ENCODE measurements around the gene RAF1.

DNA sequence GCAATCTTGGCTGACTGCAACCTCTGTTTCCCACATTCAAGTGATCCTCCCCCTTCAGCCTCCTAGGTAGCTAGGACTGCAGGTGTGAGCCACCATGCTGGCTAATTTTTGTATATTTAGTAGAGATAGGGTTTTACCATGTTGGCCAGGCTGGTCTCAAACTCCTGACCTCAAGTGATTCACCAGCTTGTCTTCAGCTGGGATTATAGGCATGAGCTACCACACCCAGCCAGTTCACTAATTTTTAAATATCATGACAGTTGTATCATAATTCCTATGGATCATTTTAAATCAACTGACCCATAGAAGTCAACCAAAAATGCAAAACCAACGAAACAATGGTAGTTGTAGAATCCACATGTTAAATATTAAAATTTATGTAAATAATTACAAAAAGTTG lies 35.1 kb downstream of the RAF1 start:
- TF ChIP-seq, protein P1, sequence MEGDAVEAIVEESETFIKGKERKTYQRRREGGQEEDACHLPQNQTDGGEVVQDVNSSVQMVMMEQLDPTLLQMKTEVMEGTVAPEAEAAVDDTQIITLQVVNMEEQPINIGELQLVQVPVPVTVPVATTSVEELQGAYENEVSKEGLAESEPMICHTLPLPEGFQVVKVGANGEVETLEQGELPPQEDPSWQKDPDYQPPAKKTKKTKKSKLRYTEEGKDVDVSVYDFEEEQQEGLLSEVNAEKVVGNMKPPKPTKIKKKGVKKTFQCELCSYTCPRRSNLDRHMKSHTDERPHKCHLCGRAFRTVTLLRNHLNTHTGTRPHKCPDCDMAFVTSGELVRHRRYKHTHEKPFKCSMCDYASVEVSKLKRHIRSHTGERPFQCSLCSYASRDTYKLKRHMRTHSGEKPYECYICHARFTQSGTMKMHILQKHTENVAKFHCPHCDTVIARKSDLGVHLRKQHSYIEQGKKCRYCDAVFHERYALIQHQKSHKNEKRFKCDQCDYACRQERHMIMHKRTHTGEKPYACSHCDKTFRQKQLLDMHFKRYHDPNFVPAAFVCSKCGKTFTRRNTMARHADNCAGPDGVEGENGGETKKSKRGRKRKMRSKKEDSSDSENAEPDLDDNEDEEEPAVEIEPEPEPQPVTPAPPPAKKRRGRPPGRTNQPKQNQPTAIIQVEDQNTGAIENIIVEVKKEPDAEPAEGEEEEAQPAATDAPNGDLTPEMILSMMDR (conservative IDR thresholded peaks at IDR 0.05; ENCODE audit: low read depth in 2 of 2), result no peak
- TF ChIP-seq EZH2 (IDR thresholded peaks at IDR 0.05; ENCODE audit: low read depth, unreplicated experiment) (no peak), POLR2AphosphoS5 (IDR thresholded peaks at IDR 0.05; ENCODE audit: low read depth) (no peak), ZNF331 (CRISPR knock-in tag; IDR thresholded peaks at IDR 0.05; ENCODE audit: low read depth) (no peak), EZH2phosphoT487 (IDR thresholded peaks at IDR 0.05; ENCODE audit: unreplicated experiment) (no peak), ZNF114 (CRISPR knock-in tag; IDR thresholded peaks at IDR 0.05) (no peak)
- TF ChIP-seq, protein P2, sequence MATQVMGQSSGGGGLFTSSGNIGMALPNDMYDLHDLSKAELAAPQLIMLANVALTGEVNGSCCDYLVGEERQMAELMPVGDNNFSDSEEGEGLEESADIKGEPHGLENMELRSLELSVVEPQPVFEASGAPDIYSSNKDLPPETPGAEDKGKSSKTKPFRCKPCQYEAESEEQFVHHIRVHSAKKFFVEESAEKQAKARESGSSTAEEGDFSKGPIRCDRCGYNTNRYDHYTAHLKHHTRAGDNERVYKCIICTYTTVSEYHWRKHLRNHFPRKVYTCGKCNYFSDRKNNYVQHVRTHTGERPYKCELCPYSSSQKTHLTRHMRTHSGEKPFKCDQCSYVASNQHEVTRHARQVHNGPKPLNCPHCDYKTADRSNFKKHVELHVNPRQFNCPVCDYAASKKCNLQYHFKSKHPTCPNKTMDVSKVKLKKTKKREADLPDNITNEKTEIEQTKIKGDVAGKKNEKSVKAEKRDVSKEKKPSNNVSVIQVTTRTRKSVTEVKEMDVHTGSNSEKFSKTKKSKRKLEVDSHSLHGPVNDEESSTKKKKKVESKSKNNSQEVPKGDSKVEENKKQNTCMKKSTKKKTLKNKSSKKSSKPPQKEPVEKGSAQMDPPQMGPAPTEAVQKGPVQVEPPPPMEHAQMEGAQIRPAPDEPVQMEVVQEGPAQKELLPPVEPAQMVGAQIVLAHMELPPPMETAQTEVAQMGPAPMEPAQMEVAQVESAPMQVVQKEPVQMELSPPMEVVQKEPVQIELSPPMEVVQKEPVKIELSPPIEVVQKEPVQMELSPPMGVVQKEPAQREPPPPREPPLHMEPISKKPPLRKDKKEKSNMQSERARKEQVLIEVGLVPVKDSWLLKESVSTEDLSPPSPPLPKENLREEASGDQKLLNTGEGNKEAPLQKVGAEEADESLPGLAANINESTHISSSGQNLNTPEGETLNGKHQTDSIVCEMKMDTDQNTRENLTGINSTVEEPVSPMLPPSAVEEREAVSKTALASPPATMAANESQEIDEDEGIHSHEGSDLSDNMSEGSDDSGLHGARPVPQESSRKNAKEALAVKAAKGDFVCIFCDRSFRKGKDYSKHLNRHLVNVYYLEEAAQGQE (IDR thresholded peaks at IDR 0.05; ENCODE audit: unreplicated experiment), result no peak
